ENCODE data around the gene CRYBB3. TPM values are rescaled to one million over a fixed set of nuclear protein-coding genes. Genes with fewer than 3 reads are reported as not detected.
"Not testable (repeated sequence)": the region's sequence is repeated elsewhere in the genome, so short reads cannot be mapped to it uniquely, and the experiment has no call there.

Gene CRYBB3
- total RNA-seq, 2 donors from 2014 or later: 1.8 TPM; not detected in 1

- H3K36me3 ChIP-seq: peaks cover 51% of the 10 kb centered on the region
Measured at GRCh38 chr22:25176175-25176574, 23.5 kb upstream of the CRYBB3 start.

DNA sequence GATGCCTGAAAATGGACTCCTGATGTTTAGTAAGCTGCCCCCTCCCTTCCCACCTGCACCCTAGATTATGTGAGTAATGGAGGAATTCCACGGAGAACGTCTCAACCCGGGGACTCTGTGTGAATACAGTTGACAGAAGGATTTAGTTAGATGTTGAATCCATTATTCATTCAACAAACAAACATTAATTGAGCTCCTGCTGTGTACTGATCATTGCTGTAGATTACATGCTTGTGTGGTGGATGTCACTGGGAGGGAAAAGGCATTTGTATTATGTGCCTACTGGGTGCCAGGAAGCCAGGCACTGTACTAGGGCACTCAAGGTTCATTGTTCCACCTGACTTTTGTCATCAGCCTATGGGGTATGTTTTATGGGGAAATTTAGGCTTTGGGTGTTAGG lies 22.9 kb upstream of the CRYBB3 start:
- Histone ChIP-seq H3K4me3 (no peak overlapping the region), H3K9me3 (no peaks in the 10 kb centered on the region), H3K27ac (no peak overlapping the region), H3K36me3 (peaks cover 56% of the 10 kb centered on the region), H3K27me3 (replicated peaks; ENCODE audit: insufficient read depth) (no peaks in the 10 kb centered on the region), H3K4me1 (ENCODE audit: control insufficient read depth in 1 of 2, low read depth in 2 of 2) (no peaks in the 10 kb centered on the region)
- no peak for ATAC-seq (ENCODE audit: insufficient number of reproducible peaks, low FRiP score, low read depth)
- no peak for DNase-seq (ENCODE audit: low spot score)
- TF ChIP-seq CTCF (IDR thresholded peaks at IDR 0.05): no peak

More at GRCh38 chr22:25176175-25176574, 23.5 kb upstream of the CRYBB3 start:
- no peak for TF ChIP-seq CTCF (IDR thresholded peaks at IDR 0.05)
- no peaks in the 10 kb centered on the region for H3K4me1 ChIP-seq (ENCODE audit: control insufficient read depth in 1 of 2, low read depth in 2 of 2)
- H3K4me3 ChIP-seq: no peak overlapping the region
- no peak overlapping the region for H3K27ac ChIP-seq
- H3K9me3 ChIP-seq: no peaks in the 10 kb centered on the region
- DNase-seq (ENCODE audit: low spot score): no peak
- no peaks in the 10 kb centered on the region for H3K27me3 ChIP-seq (replicated peaks; ENCODE audit: insufficient read depth)
- no peak for ATAC-seq (ENCODE audit: insufficient number of reproducible peaks, low FRiP score, low read depth)

- H3K27ac ChIP-seq: no peak overlapping the region
- no peaks in the 10 kb centered on the region for H3K27me3 ChIP-seq (replicated peaks; ENCODE audit: insufficient read depth)
- peaks cover under 1 to 2% of the 10 kb centered on the region in 2 donors for H3K4me1 ChIP-seq (ENCODE audit: control insufficient read depth in 1 of 2, low read depth in 2 of 2)
- no peak for TF ChIP-seq CTCF (IDR thresholded peaks at IDR 0.05)
- peaks cover 56% of the 10 kb centered on the region for H3K36me3 ChIP-seq
- no peak overlapping the region for H3K4me3 ChIP-seq
- DNase-seq (ENCODE audit: low spot score) (no peak), ATAC-seq (ENCODE audit: insufficient number of reproducible peaks, low FRiP score, low read depth) (no peak)
- no peaks in the 10 kb centered on the region for H3K9me3 ChIP-seq
Measured at GRCh38 chr22:25177226-25177625, 22.4 kb upstream of the CRYBB3 start.

DNA sequence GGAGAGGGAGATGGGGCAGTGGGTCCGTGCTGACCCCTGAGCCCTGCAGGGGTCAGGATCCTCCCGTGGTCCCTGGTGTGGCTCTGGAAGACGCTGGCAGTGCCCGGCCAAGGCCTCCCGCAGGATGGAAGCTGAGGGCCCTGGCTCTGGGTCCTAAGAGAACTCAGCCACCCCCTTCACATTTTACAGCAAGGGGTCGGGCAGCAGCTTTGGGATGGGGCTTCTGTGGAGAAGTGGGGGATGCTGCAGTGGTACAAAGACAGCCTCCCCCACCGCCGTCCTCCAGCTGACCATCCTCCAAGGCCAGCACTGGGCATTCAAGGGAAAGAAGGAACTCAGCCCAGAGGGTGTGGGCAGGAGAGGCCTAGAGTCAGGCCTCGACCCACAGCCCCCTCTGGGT lies 21.8 kb upstream of the CRYBB3 start:
- DNase-seq (ENCODE audit: low spot score) (no peak), ATAC-seq (ENCODE audit: insufficient number of reproducible peaks, low FRiP score, low read depth) (no peak)
- peaks cover 7 to 8% of the 10 kb centered on the region in 2 donors for H3K4me1 ChIP-seq (ENCODE audit: control insufficient read depth in 1 of 2, low read depth in 2 of 2)
- no peak for TF ChIP-seq CTCF (IDR thresholded peaks at IDR 0.05)
- no peaks in the 10 kb centered on the region for H3K27me3 ChIP-seq (replicated peaks; ENCODE audit: insufficient read depth)
- peaks cover 55% of the 10 kb centered on the region for H3K36me3 ChIP-seq
- H3K9me3 ChIP-seq: no peaks in the 10 kb centered on the region
- H3K4me3 ChIP-seq: no peak overlapping the region
- H3K27ac ChIP-seq: no peak overlapping the region

DNA sequence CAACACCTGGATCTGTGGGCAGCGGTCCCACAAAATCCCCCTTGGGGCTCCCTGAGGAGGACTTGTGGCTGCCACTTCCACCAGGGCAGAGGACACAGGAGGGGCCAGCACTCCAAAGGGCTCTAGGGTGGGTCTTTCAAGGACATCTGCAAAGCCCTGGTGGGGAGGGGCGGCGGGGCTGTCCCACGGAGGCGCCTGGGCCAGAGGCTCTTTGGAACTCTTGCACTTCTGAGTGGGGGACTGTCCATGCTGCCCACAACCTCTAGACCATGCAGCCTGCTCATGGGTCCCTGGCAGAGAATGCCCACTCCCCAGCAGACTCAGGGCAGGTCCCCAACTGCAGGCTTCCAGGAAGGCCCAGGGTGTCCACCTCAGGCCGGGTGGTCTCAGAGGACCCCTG lies 21.3 kb upstream of the CRYBB3 start:
- not testable (repeated sequence) for H3K9me3 ChIP-seq; ATAC-seq (ENCODE audit: insufficient number of reproducible peaks, low FRiP score, low read depth); DNase-seq (ENCODE audit: low spot score); H3K27me3 ChIP-seq (replicated peaks; ENCODE audit: insufficient read depth); H3K27ac ChIP-seq; H3K4me3 ChIP-seq; H3K4me1 ChIP-seq (ENCODE audit: control insufficient read depth in 1 of 2, low read depth in 2 of 2)
- peaks cover 52% of the 10 kb centered on the region for H3K36me3 ChIP-seq

DNA sequence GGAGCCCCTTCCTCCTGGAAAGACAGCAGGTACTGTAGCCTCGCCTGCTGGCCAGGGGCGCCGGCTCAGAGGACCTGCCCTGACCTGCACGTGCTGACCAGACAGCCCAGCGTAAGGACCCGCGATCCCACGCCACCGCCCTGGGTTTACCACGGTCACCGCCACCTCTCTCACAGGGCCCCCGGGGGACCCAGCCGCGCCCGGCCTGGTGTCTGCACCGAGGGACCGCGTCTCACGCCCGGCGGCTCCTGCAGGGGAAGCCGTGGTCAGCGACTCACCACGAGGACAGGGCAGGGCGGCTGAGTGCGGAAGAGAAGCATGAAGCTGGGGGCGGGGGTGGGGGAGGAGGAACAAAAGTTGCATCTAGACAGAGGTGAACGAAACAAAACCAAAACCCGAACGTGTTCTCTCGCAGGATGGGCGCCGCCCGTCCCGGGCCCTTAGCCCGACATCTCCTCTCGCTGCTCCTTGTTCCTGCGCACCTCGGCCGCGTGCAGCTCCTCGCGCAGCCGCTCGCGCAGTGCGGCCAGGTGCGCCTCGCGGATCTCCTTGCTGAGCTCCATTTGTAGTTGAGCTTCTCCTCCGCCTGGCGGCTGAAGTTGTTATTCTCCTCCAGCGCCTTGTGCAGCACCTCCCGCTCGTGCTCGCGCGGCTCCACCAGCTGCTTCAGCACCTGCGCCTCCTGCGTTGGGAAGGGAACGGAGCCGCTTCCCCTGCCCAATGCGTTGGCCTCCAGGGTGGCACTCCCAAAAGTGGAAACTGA lies 20.6 kb upstream of the CRYBB3 start:
- not testable (repeated sequence) for H3K4me3 ChIP-seq; H3K9me3 ChIP-seq; DNase-seq (ENCODE audit: low spot score); ATAC-seq (ENCODE audit: insufficient number of reproducible peaks, low FRiP score, low read depth); H3K4me1 ChIP-seq (ENCODE audit: control insufficient read depth in 1 of 2, low read depth in 2 of 2); H3K27ac ChIP-seq; H3K27me3 ChIP-seq (replicated peaks; ENCODE audit: insufficient read depth)
- H3K36me3 ChIP-seq: peaks cover 54% of the 10 kb centered on the region

Data from thoracic aorta (tissue), 2 donors.